GM23248 (cell line): ENCODE data around the gene GVQW3.

ENCODE experiments used
- EZH2 ChIP-seq: fragments of 200-600 bp; sonication (generic); IDR thresholded peaks from 2 replicates; pipeline ENCODE4 v1.6.1; 2018; ENCODE audit warnings: antibody characterized with exemption, mild to moderate bottlenecking; ENCODE audit not compliant: insufficient read depth, poor library complexity, severe bottlenecking
- EZH2phosphoT487 ChIP-seq: fragments of 200-600 bp; sonication (generic); IDR thresholded peaks from 2 replicates; pipeline ENCODE4 v1.6.1; 2018; ENCODE audit warnings: antibody characterized with exemption, moderate library complexity, mild to moderate bottlenecking, low read depth; ENCODE audit not compliant: insufficient read depth

DNA sequence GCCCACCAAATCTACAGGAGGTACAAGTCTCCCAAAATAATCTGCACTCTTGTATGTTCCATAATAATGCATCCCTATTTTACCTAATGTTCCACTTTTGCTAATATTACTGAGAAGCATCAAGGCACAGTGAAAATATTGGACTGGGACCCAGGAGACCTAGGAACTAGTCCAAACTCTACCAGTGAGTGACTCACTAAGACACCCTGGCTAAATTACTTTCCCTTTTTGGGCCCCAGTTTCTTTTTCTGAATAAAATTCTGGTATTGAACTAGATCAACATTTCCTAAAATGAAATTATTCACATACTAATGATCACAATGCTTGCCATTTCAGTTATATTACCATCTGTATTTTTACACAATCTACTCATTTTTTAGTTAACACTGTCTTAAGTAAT lies 19.7 kb upstream of the GVQW3 start:
- TF ChIP-seq EZH2phosphoT487 (no peak), EZH2 (no peak)
